ENCODE measurements around the gene CRYBG3.

Gene CRYBG3

DNA sequence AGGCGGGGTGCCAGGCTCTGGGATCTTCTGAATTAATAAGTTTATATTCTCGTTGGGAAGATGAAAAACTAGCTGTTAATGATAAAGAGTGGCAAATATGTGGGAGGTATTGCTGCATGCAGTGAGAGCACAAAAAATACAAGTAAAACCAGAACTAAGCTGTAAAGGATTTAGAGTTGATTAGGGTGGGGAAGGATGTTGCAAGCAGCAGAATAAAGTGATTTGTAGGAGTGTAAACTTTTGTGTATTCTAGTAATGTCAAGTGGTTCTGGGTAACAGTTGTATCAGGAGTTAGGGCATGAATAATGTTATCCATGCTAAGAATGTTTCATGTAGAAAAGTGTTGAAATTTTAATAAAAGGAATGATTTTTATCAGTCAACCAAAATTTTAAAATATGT, 18.1 kb downstream of the CRYBG3 start:
- no peak for DNase-seq

DNA sequence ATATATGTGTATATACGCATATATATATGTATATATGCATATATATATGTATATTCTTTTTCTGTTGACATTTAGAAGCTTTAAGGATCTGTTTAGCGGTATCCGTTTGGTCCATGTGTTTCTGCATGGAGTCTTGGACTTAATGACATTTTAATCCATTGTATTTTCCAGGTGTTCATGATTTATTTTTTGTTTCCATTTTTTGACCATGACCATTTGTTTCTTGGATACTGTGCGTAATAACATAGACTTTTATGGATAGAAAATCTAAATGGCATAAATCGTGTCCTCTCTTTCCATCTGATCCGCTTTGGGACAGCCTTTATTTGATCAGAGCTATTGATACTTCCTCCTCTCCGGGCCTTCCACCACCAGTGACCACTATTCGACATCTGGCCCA, 19.5 kb downstream of the CRYBG3 start:
- no peak for DNase-seq

DNA sequence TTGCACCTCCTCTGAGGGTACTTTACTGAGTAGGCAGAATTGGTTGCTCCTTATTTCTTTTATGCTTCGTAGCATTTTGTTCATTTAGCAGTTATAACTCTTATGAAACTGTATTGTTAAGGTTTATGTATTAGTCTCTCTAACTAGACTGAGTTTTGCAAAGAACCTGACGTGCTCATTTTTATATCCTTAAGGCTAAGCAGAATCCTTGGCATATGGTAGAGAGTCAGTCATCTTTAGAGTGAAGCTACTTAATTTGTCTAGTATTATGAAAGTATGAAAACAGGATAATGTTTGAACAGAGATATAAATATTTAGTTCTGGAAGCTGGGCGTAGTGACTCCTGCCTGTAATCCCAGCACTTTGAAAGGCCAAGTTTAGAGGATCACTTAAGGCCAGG, 20.1 kb downstream of the CRYBG3 start:
- no peak for DNase-seq

DNA sequence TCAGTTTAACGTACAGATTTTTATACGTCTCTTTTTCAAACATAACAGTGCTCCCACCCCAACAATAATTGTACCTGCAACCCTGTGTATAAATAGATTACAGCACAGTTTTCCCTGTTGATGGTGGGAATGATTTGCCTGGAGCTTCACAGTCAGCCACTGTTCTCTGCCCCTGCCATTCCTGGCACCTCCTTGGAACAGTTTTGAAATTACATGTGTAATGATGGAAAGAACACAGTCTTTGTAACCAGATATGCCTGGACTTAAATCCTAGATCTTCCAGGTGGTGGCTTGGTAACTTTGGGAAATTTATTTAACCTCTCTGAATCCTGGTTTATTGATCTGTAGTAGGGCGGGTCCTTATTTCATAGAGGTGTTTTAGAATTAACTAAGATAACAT, 27.0 kb downstream of the CRYBG3 start:
- no peak for DNase-seq

DNA sequence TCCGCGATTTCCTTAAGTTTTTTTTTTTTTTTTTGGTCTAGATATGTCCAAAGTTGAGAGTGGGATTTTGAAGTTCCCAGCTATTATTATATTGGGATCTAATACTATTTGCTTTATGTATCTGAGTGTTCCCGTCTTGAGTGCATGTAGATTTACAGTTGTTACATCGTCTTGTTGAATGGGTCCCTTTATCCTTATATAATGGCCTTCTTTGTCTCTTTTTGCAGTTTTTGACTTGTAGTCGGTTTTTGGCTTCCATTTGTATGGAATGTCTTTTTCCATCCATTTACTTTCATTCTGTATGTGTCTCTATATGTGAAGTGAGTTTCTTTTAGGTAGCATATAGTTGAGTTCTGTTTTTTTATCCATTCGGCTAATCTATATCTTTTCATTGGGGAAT, 35.6 kb downstream of the CRYBG3 start:
- no peak for DNase-seq

DNA sequence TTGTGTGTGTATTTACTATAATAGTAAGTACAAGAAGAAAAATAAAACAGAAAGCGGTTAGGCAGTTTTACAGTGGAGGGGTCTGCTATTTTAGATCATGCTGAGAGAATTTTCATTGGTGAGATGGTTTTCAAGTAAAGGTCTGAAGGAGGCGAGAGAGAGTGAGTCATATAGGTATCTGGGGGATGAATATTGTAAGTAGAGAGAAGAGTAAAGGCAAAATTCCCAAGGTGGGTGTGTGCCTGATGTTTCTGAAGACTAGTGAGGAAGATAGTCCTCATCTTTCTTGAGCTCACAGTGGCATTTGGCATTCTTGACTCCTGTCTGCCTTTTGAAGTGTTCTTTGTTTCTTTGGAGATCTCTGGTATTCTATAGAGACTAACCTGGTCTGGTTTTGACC, 38.6 kb downstream of the CRYBG3 start:
- DNase-seq, result no peak

DNA sequence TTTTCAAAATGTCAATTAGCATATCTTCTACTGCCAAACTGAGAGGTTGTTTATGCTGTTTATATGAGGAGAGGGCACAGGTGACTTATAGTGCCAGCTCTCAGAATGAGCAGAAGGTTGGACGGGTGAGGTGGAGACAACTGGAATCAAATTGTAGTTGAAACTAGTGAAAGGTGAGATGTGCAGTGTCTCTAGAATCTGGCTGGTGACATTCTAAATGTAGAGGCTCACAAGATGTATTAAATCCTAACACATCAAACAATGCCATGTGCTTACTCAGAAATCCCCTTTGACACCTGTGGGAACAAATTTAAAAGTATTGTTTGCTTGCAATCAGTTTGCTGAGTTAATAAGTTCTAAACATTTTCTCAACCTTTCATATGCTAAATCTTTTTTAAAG, 40.8 kb downstream of the CRYBG3 start:
- no peak for DNase-seq

DNA sequence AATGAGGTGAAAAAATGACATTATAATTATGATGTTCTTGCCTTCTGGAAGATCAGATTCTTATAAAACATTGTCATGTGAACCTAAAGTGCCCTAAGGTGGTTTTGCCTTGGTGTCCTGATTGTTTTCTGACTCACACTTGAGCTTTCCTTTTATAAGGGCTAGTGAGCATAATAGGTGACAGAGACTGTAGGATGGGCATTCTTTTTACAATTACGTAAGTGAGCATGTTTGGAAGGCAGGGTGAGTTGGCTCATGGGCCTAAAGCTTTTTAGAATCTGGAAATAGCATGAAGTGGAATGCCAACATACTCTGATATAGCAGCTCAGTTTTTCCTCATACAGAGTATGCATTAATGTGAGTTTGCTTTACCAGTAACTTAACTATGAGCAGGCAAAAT, 41.2 kb downstream of the CRYBG3 start:
- no peak for DNase-seq

DNA sequence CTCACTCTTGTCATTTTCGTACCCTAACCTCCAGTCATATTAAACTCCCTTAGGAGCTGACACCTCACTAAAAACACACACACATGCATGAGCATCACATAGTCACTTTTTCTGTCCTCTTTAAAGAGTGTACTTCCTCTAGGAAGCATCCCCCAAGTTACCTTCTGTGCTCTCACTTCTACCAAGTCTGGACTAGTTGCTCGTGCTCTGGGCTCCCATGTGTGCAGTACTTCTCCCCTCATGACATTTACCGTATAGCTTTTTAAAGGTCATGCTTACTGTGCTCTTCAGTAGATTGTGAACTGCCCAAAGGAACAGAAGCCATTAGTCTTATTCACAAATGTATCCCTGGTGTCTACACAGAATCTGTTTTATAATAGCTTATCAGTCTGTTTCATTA, 42.0 kb downstream of the CRYBG3 start:
- DNase-seq, result no peak

DNA sequence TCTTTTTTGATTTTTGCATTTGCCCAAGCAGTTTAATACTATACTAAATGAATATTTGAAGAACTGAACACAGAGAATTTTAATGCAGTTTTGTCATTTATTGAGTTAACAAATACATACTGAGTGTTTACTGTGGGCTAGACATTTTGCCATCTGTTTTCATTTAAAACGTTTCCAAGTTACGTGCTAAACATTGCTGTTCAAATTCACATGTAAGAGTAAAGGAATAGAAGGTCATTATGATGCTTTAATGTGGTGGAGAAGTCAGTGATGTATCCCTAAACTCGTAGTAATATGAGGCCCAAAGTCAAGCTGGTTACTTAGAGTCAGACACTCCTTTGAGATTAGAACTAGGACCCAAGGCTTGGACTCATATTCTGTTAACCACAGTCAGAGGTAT, 49.4 kb downstream of the CRYBG3 start:
- no peak for DNase-seq

DNA sequence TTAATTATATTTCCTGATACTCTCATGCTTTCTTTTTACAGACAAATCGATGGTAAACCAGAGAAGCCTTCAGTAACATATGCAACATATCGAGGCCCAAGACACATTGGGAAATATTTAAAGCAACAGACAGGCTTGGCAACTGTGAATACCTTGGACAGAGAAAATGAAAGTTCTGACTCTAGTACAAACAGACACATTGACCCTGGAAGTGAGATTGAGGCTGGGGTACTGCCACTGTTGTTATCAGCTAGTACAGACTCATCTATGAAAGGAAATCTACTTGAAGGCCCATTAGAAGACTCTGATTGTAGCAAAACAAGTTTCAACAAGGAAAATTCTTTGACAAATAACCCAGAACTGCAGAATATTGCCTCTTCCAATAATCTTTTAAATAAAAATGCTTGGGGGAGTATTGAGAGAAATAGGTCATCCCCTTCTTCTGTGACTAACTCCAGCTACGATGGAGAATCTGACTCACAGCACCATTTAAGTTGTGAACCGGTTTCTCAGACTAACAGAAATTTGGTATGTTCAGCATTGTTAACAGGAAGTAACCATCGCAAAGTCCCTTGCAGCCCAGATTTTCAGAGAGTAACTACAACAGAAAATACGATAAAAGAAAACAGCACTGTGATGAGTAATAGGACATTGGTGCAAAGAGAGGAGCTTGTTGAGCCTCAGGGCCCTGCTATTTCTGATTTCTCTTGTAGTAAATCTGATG, 50.2 kb downstream of the CRYBG3 start:
- peak; percentile 24 for DNase-seq

DNA sequence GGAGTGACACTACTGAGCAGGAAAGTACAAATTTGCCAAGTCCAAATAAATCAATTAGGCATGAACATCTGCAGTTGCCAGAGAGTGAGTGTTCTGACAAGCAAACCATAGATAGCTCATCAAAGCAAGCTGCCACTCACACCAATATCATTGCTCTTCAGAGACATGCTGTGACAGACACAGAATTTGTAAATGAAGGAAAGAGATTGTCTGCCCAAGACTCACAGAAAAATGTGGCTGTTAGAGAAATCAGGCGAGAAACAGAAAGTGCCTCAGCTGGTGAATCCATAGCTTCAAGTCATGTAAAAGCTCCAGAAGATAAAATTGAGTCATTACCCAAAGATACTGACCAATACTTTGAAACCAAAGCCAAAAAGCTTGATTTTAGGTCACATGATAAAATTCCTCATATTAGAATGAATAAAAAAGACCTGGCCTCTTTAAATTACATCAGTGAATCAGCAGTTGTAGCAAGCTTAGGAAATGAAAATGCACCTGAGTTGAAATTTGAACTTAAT, 50.8 kb downstream of the CRYBG3 start:
- no peak for DNase-seq

DNA sequence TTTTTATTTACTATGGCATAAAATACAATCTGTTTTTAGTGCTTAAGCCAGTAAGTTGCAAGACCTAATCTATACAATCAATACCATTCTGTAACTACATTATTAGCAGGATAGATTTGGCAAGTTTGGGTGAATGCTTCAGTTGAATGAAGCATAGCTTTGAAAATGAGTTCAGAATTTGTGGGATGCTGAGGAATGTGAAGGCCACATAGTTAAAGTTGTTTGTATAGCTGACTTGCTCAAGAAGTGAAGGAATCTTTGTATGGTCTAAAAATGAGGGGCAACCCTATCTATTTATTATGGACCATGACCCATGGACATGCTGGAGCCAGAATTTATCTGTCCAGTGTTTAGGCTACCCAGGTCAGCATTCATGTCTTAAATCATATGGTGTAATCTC, 58.5 kb downstream of the CRYBG3 start:
- no peak for DNase-seq

DNA sequence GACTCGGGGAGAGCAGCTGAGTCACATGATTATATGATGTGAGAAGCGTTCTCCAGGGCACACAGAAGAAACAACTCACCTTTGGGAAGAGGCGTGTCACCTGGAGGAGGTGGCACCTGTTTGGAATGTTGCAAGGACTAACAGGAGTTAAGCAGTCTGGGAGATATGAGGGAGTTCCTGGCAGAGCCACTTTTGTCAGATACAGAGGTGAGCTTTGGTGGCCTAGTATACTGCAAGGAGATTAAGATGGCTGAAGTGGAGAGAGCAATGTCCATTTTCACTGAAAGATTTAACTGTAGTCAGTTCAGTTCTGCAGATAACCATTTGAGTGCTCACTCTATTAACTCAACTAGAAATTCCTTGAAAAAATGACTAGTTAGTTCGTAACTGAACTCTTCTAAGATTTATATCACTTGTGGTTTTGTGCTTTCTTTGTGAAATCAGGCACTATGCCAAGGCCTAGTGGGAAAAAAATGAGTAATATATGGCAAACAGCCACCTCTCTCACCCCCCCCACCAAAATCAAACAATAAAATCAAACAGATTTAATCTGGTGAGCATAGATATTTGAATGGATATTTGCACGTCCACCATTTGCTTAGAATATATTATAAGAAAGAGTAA, 61.3 kb downstream of the CRYBG3 start:
- DNase-seq, result peak; percentile 36

DNA sequence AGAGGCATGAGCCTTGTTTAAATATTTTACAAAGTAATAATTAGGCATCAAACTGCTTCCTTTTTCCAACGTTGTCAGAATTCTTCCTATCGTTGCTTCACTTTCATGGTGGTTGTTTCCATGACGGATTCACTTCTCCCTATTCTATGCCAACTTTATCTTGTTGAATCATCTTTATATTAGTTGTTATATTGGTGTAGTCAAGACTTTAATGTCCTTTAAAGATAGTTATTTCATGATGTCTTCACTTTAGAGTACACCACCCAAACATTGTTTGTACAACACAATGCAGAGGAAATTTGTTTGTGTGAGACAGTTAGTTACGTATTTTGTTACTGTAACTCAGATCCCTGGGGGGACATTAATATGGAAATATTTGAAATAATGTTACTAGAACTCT, 61.9 kb downstream of the CRYBG3 start:
- peak; percentile 29 for DNase-seq

DNA sequence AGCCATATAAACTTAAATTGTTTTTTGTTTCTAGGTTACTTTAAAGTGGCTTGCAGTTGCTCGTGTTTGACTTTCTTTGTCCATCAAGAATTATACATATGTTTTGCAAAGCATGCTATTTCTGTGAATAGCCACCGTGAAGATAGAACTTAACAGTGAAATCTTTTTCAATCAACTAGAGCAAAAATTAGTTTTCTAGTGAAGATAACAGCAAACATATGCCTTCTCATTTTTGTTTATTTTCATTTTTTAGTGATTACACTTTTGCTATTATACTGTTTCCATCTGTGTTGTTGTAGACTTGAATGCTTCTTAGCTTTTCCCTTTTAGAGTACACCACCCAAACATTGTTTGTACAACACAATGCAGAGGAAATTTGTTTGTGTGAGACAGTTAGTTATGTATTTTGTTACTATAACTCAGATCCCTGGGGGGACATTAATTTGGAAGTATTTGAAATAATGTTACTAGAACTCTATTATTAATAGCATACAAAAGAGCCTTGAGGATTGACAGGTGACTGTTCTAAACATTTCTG, 62.8 kb downstream of the CRYBG3 start:
- no peak for DNase-seq

DNA sequence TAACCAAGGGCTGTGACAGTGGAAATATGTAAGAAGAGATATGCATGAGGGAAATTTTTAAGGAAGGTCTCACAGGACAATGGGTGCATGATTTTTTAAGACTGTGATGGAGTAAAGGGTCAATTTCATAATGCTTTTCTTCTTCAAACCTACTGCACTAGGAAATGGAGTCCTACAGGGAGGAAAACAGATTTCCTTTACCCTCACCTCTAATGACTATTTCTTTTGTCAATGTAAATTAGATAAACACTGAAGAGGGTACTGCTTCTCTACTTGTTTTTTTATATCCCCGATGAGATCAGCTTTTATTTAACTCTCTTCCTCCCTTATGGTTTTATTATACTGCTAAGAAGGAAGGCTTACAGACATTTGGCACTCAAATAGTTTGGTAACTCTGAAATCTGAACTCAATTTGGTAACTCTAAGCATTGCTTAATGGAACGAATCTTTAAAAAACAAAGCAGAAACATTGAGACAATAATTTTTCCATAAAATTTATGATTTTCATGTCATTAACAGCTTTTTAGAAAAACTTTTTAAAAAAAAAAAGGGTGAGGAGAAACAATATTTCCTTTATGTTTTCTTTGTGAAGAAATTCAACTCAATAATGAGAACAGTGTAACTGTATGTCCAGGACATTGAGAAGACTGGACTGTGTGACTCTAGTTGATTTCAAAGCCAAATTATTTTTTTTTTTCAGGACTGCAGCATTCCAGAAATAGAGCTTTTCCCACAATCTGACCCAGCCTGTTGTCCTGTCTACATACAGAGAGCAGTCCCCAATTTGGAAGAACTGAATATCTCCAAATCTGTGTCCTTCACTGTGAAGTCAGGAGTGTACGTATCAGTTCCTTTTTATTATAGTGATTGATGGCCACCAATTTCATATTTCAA, 64.4 kb downstream of the CRYBG3 start:
- DNase-seq, result no peak

DNA sequence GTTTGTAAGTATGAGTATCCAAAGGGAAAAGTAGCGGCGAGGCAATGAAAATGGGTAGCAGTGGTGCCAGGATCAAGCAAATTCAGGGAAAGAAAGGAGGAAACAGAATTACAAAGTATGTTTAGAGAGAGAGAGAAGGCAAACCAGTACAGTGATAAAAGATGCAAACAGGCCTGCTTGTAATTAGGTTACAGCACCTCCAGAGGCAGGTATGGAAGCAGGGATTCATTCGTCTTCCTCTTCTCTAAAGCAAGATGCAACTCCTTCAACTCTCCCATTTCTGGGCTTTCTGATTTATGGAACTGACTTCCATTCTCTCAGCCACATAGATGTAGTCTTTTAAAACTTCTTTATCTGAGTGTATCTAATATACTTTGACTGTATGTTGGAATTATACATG, 68.0 kb downstream of the CRYBG3 start:
- DNase-seq, result no peak

DNA sequence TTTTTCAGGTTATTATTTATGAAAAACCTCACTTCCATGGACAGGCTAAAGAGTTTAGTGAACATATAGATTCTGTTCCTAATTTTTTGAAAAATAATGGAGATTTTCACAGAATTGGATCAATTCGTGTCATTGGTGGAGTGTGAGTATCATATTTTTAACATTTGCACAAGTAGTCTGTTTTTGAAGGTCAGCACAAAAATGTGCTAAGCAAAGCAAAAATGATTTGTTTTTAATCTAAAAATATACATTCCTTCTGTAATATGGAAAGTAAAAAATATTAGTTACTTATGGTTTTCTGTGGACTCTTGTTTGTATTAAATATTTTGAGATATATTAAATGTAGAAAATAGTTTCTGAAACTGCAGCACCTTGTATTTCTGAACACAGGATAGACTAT, 71.0 kb downstream of the CRYBG3 start:
- DNase-seq, result no peak

DNA sequence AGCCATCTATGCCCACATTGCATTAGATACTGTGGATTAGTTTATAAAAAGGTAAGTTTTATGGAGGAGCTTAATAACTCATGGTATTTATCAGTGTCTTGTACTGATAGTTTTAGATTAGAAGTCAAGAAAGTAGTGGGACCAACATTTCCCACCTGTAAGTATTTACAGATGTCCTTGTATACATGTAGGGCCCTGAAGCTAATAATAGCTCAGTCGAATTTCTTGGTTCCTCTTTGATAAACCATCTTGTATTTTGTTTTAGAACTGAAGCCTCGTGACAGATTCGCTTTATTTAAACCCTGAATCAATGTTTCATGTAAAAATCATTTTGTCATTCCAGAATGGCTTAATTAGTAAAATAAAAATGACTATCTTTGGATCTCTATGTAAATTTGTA, 73.4 kb downstream of the CRYBG3 start:
- DNase-seq, result no peak

DNA sequence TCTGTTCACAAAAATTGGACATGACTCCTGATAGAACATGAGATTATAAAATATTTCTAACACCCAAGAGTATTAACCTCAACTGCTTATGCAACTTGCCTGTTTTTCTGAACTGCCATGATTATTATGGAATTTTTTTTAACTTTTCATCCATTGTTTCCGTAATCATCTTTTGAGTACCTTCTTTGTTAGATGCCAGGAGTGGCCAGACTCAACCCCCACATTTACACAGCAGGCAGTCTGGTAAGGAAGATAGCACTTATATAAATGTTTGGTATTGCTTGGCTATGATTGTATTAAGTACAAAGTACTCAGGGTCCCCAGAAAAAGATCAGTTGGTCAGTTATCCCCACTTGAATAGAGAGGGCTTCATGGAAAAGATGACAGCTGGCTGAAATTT, 74.3 kb downstream of the CRYBG3 start:
- no peak for DNase-seq

DNA sequence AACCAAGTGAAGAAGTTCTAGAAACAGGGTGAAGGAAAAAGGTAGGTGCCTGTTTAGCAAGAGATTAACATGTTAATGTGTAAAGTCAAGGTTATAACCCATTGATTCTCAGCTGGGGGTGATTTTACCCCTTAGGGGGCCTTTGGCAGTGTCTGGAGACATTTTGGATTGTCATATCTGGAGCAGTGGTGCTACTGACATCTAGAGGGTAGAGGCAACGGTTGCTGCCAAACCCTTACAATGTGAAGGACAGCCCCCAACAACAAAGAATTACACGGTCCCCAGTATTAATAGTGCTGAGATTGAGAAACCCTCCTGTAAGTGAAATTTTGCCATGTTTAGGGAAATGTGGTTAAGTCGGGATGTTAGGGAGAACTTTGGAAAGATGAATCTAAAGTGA, 74.7 kb downstream of the CRYBG3 start:
- DNase-seq, result no peak

DNA sequence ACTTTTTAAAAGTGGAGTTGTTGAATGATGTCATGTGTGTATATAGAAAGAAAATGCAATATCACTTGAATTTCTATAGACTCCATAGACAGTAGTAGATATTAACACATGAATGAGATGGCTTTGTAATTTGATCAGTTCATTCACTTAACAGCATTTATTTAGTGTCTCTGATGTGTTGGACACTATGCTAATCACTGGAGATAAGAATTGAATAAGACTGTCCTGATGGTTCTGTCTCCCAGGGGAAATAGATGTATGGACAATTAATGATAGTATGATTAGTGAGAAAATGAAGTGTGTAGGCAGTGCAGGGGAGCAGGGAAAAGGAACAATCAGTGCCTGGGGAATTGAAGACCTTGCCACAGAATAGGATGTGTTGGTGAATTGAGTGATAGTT, 77.5 kb downstream of the CRYBG3 start:
- no peak for DNase-seq

Data from suppressor macrophage treated with lipopolysaccharide for 4 hours (primary cell).